Measurements from ENCODE around the gene ZNF699.
"Not testable (repeated sequence)": the region's sequence is repeated elsewhere in the genome, so short reads cannot be mapped to it uniquely, and the experiment has no call there.

ZNF699 gene

DNA sequence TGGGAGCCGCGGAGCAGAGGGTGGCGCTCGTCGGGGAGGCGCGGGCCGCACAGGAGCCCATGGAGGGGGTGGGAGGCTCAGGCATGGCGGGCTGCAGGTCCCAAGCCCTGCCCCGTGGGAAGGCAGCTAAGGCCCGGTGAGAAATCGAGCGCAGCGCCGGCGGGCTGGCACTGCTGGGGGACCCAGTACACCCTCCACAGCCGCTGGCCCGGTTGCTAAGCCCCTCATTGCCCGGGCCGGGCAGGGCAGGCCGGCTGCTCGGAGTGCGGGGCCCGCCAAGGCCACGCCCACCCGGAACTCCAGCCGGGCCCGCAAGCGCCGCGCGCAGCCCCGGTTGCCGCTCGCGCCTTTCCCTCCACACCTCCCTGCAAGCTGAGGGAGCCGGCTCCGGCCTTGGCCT, 26.2 kb downstream of the ZNF699 start:
- not testable (repeated sequence) for DNase-seq (ENCODE audit: low spot score)

DNA sequence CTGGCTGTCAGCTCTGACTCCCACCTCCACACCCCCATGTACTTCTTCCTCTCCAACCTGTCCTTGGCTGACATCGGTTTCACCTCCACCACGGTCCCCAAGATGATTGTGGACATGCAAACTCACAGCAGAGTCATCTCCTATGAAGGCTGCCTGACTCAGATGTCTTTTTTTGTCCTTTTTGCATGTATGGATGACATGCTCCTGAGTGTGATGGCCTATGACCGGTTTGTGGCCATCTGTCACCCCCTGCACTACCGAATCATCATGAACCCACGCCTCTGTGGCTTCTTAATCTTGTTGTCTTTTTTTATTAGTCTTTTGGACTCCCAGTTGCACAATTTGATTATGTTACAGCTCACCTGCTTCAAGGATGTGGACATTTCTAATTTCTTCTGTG, 58.4 kb downstream of the ZNF699 start:
- DNase-seq (ENCODE audit: low spot score), result no peak

DNA sequence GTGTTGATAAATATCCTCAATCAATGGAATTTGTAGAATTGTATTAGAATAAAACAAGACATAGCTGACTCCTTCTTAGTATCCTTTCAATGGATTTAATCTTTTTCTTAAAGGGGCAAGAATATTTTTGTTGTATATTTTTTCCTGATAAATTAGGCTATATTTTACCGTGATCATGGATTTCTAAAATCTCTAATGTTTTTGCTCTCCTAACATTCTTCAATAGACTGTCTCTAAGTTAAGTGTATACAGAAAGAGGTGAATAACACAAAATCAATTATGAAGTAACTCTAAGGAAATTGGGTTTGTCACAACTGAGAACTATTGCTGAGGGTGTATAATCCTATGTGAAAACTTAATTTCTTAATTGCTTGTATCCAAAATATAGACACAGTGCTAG, 59.0 kb downstream of the ZNF699 start, which contains the start of gene OR7E24:
Gene OR7E24, plus strand, starts transcription at position 301 of the 400 bp plus-strand sequence. CDS start 114 bp downstream, outside the sequence.
- DNase-seq (ENCODE audit: low spot score), result no peak

Measured in putamen (tissue), 1 donor.